Type B pancreatic cell (in vitro differentiated cells): Measurements from ENCODE around the gene STMND1. TPM values are rescaled to one million over a fixed set of nuclear protein-coding genes. Genes with fewer than 3 reads are reported as not detected.

Source experiments
- DNase-seq: peaks from one replicate; pipeline ENCODE4 v3.0.0; 2021; ENCODE audit warnings: mixed read lengths; ENCODE audit not compliant: unreplicated experiment; ENCODE audit errors: extremely low spot score
- H3K27ac Mint-ChIP-seq: 2 replicates; pipeline ENCODE4 v1.8.0; 2021; ENCODE audit warnings: mild to moderate bottlenecking, mixed read lengths
- H3K27me3 Mint-ChIP-seq: 2 replicates; pipeline ENCODE4 v1.8.0; 2021; ENCODE audit warnings: mixed read lengths
- H3K36me3 Mint-ChIP-seq: 2 replicates; pipeline ENCODE4 v1.8.0; 2021; ENCODE audit warnings: mixed read lengths
- H3K4me1 Mint-ChIP-seq: one replicate; pipeline ENCODE4 v1.8.0; 2021; ENCODE audit warnings: mixed read lengths; ENCODE audit not compliant: unreplicated experiment
- H3K4me3 Mint-ChIP-seq: 2 replicates; pipeline ENCODE4 v1.8.0; 2021; ENCODE audit warnings: mild to moderate bottlenecking, mixed read lengths
- H3K9me3 Mint-ChIP-seq: 2 replicates; pipeline ENCODE4 v1.8.0; 2021; ENCODE audit warnings: mixed read lengths
- CTCF ChIP-seq: fragments of 200-600 bp; sonication (generic); conservative IDR thresholded peaks from 2 replicates; pipeline ENCODE4 v1.5.0; 2021; ENCODE audit warnings: antibody characterized with exemption, mild to moderate bottlenecking
- total RNA-seq: library from RNA; stranded (reverse); gene quantifications from 2 replicates; pipeline ENCODE4 v1.2.1, GENCODE V29; 2021; ENCODE audit warnings: low replicate concordance

The STMND1 gene
- total RNA-seq, 1 donor from 2014 or later: 2.2 TPM

DNA sequence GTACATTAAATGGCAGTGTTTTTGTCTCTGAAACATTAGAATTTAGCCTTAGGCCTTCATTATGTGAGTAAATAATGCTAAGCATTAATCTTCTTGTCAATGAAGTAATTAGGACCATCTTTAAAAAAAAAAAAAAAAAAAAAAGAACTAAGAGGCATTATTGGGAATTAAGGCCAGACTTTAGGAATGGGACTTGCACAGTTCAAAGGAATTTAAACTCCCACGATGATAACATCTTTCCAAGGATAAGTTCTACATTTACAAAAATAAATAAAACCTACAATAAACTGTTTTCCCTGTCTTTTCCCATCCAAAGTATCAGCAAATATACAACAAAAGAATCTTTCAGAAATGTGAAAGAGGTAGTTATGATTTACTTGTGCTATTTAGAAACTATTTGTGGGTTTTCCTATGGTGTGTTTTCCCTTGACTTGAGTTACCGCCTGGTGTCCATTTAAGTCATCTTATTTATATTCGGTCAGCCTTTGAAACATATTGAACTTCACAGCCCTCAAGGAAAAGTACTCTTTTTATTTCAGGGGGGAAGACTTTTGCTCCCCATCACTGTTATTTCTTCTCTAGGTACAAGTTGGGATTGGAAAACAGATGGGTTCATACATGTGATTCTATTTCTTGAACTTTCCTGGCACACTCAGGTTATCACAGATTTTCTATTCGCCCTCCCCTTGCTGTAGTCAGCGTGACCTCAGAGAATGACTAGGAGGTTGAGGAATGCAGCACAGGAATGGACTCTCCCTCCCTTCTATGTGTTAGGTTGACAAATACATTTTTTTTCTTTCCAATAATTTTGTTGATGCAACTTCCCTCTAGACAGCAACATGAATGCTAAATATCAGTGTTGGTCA lies 13.6 kb downstream of the STMND1 start:
- H3K27ac Mint-ChIP-seq: peak overlapping the region; percentile 79
- no peak for TF ChIP-seq CTCF
- no peaks in the 10 kb centered on the region for H3K27me3 Mint-ChIP-seq
- peaks cover 17% of the 10 kb centered on the region for H3K4me1 Mint-ChIP-seq
- DNase-seq: no peak
- H3K9me3 Mint-ChIP-seq: peaks cover 3% of the 10 kb centered on the region
- H3K36me3 Mint-ChIP-seq: no peaks in the 10 kb centered on the region
- peak overlapping the region; percentile 9 for H3K4me3 Mint-ChIP-seq

DNA sequence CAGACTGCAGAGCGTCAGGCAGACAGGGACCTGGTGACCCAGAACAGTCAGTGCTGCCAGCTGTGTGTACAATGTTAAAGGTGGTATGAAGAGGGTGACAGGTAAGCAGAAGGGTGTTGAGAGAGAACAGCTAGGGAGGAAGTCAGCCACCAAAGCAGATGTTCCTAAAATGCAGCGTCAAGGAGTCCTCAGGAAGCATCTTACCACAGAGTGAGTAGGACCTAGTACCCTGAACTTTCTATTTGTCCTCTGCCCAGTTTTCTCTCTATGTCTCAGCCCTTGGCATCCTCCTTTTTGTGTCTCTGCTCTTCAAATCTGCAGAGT lies 14.2 kb downstream of the STMND1 start:
- peaks cover 5% of the 10 kb centered on the region for H3K9me3 Mint-ChIP-seq
- no peaks in the 10 kb centered on the region for H3K36me3 Mint-ChIP-seq
- no peak for TF ChIP-seq CTCF
- no peak for DNase-seq
- H3K27me3 Mint-ChIP-seq: no peaks in the 10 kb centered on the region
- H3K4me1 Mint-ChIP-seq: peaks cover 17% of the 10 kb centered on the region
- peak overlapping the region; percentile 9 for H3K4me3 Mint-ChIP-seq
- H3K27ac Mint-ChIP-seq: peak overlapping the region; percentile 79

GRCh38 chr6:17120019-17120418 lies 18.2 kb downstream of the STMND1 start:
- no peak overlapping the region for H3K27ac Mint-ChIP-seq
- DNase-seq: no peak
- TF ChIP-seq CTCF: no peak
- no peaks in the 10 kb centered on the region for H3K36me3 Mint-ChIP-seq
- H3K27me3 Mint-ChIP-seq: no peaks in the 10 kb centered on the region
- H3K4me3 Mint-ChIP-seq: no peak overlapping the region
- H3K4me1 Mint-ChIP-seq: peaks cover 10% of the 10 kb centered on the region
- peaks cover 5% of the 10 kb centered on the region for H3K9me3 Mint-ChIP-seq

- Mint-ChIP-seq H3K4me3 (no peak overlapping the region), H3K4me1 (peaks cover 15% of the 10 kb centered on the region)
These were observed 23.6 kb downstream of the STMND1 start for GRCh38 chr6:17125407-17125806.

DNA sequence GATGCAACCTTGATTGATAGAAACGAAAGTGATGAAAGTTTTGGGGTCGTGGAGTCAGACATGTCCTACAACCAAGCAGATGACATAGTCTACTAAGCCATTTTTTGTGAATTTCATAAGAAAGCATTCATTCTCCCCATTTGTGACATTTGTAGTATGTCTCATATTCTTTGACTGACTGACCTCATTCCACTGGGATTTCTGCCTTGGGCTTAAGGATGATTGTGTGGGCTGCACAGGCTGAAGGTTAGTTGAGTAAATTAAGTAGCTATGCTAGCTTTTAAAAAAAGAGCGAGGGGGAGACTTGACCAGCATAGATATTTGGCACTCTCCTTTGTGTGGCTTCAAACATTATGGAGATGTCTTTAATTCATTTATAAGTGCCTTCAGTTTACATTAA lies 28.9 kb downstream of the STMND1 start:
- Mint-ChIP-seq H3K9me3 (no peaks in the 10 kb centered on the region), H3K36me3 (no peaks in the 10 kb centered on the region), H3K27me3 (no peaks in the 10 kb centered on the region), H3K4me3 (no peak overlapping the region), H3K27ac (no peak overlapping the region), H3K4me1 (peaks cover 8% of the 10 kb centered on the region)
- no peak for DNase-seq
- no peak for TF ChIP-seq CTCF

More at GRCh38 chr6:17125407-17125806, 23.6 kb downstream of the STMND1 start:
- TF ChIP-seq CTCF: no peak
- DNase-seq: no peak
- H3K27ac Mint-ChIP-seq: peak overlapping the region; percentile 56
- no peaks in the 10 kb centered on the region for H3K27me3 Mint-ChIP-seq
- peaks cover 2% of the 10 kb centered on the region for H3K9me3 Mint-ChIP-seq
- no peaks in the 10 kb centered on the region for H3K36me3 Mint-ChIP-seq
